ENCODE results near the gene DYNLT1.
"Not testable (repeated sequence)": the region's sequence is repeated elsewhere in the genome, so short reads cannot be mapped to it uniquely, and the experiment has no call there.

The DYNLT1 gene

DNA sequence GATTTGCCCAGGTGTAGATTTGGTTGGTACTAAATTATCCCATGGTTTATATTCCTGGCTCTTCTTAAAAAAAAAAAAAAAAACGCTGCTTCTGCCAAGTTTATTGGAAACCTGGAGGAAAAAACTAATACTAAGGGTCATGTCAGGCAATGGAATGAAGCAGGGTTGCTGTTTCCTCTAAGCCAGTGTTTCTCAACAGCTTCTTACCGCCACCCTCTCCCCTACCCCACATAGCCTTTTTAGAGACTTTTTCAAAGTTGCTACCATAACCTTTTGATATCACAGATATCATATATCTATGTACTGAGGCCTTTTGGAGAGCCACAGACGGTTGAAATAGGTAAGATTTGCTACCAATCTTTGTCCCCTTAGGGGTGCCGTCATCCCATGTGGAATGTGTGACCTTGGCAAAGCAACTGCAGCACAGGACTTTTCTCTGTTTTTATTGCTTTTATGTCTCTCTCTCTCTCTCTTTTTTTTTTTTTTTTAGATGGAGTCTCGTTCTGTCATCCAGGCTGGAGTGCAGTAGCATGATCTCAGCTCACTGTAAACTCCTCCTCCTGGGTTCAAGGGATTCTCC, 40.3 kb upstream of the DYNLT1 start:
- H3K79me1 ChIP-seq (ENCODE audit: low read length): no peaks in the 10 kb centered on the region
- H3K4me1 ChIP-seq (ENCODE audit: control insufficient read depth, low read depth, low read length): no peaks in the 10 kb centered on the region
- no peak overlapping the region for H3K4me2 ChIP-seq (ENCODE audit: low read length)
- no peak overlapping the region for H3K9ac ChIP-seq (ENCODE audit: low read length)
- no peak overlapping the region for H2BK120ac ChIP-seq (ENCODE audit: low read depth, low read length)
- H3K18ac ChIP-seq (ENCODE audit: low read length): no peak overlapping the region
- no peak overlapping the region for H3K27ac ChIP-seq (ENCODE audit: low read depth, low read length)
- no peak overlapping the region for H2BK15ac ChIP-seq (replicated peaks; ENCODE audit: low read depth)
- no peak overlapping the region for H3K56ac ChIP-seq (ENCODE audit: low read length)
- H3K36me3 ChIP-seq (ENCODE audit: control insufficient read depth, insufficient read depth, low read length): no peaks in the 10 kb centered on the region
- no peak for DNase-seq
- no peaks in the 10 kb centered on the region for H3K27me3 ChIP-seq (ENCODE audit: insufficient read depth, low read length, poor library complexity)
- no peak overlapping the region for H2BK5ac ChIP-seq (ENCODE audit: low read length)
- H3K4ac ChIP-seq (ENCODE audit: low read depth, low read length): no peak overlapping the region
- WGBS (ENCODE audit: extremely low coverage, insufficient coverage, low lambda C conversion rate): no CpG with 5 or more reads among the region's 5 CpGs
- no peak overlapping the region for H2AK5ac ChIP-seq (ENCODE audit: low read length)
- no peak overlapping the region for H4K8ac ChIP-seq (ENCODE audit: low read depth, low read length)
- H3K79me2 ChIP-seq (ENCODE audit: control insufficient read depth, insufficient read depth, low read length): no peaks in the 10 kb centered on the region
- H3K23ac ChIP-seq (ENCODE audit: low read length): no peak overlapping the region
- no peak overlapping the region for H4K5ac ChIP-seq (ENCODE audit: low read length)
- H3K4me3 ChIP-seq (ENCODE audit: low read length): no peak overlapping the region

DNA sequence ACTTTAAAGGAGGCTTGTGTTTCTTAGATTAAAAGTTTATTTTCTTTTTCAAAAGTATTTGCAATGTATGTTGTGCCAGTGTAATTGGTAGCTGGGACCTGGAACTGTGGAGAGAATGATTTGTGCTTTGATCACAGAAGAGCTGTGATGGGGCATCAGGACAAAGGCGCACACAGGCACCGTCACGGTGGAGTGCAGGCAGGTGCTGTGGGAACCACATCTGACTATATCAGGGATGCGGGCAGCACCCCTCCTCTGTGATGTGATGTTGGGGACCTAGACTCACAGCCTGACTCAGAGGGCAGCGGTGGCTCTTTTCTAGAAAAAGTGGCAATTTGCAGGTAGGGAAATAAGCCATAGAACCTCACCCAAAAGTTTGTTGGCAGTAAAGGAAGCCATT, 39.8 kb upstream of the DYNLT1 start:
- H4K8ac ChIP-seq (ENCODE audit: low read depth, low read length): no peak overlapping the region
- no peak overlapping the region for H2BK120ac ChIP-seq (ENCODE audit: low read depth, low read length)
- H3K56ac ChIP-seq (ENCODE audit: low read length): no peak overlapping the region
- no peak overlapping the region for H2BK15ac ChIP-seq (replicated peaks; ENCODE audit: low read depth)
- H3K4me1 ChIP-seq (ENCODE audit: control insufficient read depth, low read depth, low read length): no peaks in the 10 kb centered on the region
- no CpG with 5 or more reads among the region's 5 CpGs for WGBS (ENCODE audit: extremely low coverage, insufficient coverage, low lambda C conversion rate)
- H3K4ac ChIP-seq (ENCODE audit: low read depth, low read length): no peak overlapping the region
- no peak overlapping the region for H3K23ac ChIP-seq (ENCODE audit: low read length)
- no peak overlapping the region for H4K5ac ChIP-seq (ENCODE audit: low read length)
- no peak overlapping the region for H3K4me3 ChIP-seq (ENCODE audit: low read length)
- H3K4me2 ChIP-seq (ENCODE audit: low read length): no peak overlapping the region
- no peak overlapping the region for H2BK5ac ChIP-seq (ENCODE audit: low read length)
- H3K79me2 ChIP-seq (ENCODE audit: control insufficient read depth, insufficient read depth, low read length): no peaks in the 10 kb centered on the region
- no peak overlapping the region for H3K27ac ChIP-seq (ENCODE audit: low read depth, low read length)
- no peaks in the 10 kb centered on the region for H3K79me1 ChIP-seq (ENCODE audit: low read length)
- no peak overlapping the region for H3K9ac ChIP-seq (ENCODE audit: low read length)
- no peak overlapping the region for H2AK5ac ChIP-seq (ENCODE audit: low read length)
- H3K36me3 ChIP-seq (ENCODE audit: control insufficient read depth, insufficient read depth, low read length): no peaks in the 10 kb centered on the region
- H3K27me3 ChIP-seq (ENCODE audit: insufficient read depth, low read length, poor library complexity): no peaks in the 10 kb centered on the region
- H3K18ac ChIP-seq (ENCODE audit: low read length): no peak overlapping the region
- DNase-seq: no peak

DNA sequence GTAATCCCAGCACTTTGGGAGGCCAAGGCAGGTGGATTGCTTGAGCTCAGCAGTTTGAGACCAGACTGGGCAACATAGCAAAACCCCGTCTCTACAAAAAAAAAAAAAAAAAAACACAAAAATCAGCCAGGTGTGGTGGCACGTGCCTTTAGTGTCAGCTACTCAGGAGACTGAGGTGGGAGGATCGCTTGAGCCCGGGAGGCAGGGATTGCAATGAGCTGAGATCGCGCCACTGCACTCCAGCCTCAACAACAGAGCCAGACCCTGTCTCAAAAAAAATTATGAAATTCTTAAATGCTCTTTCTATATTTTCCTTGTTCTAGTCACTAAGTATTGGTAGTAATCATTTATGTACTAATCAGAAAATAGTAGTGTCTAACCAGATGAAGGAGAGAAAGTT, 35.9 kb upstream of the DYNLT1 start:
- no peaks in the 10 kb centered on the region for H3K27me3 ChIP-seq (ENCODE audit: insufficient read depth, low read length, poor library complexity)
- no peak overlapping the region for H2BK5ac ChIP-seq (ENCODE audit: low read length)
- no peak overlapping the region for H2AK5ac ChIP-seq (ENCODE audit: low read length)
- no peak overlapping the region for H4K8ac ChIP-seq (ENCODE audit: low read depth, low read length)
- H4K5ac ChIP-seq (ENCODE audit: low read length): no peak overlapping the region
- no peak overlapping the region for H3K4ac ChIP-seq (ENCODE audit: low read depth, low read length)
- no peaks in the 10 kb centered on the region for H3K4me1 ChIP-seq (ENCODE audit: control insufficient read depth, low read depth, low read length)
- no peak overlapping the region for H3K27ac ChIP-seq (ENCODE audit: low read depth, low read length)
- H2BK120ac ChIP-seq (ENCODE audit: low read depth, low read length): no peak overlapping the region
- H3K79me1 ChIP-seq (ENCODE audit: low read length): no peaks in the 10 kb centered on the region
- no peak overlapping the region for H3K4me3 ChIP-seq (ENCODE audit: low read length)
- WGBS (ENCODE audit: extremely low coverage, insufficient coverage, low lambda C conversion rate): no CpG with 5 or more reads among the region's 6 CpGs
- no peak overlapping the region for H3K23ac ChIP-seq (ENCODE audit: low read length)
- no peak overlapping the region for H3K56ac ChIP-seq (ENCODE audit: low read length)
- no peak overlapping the region for H3K4me2 ChIP-seq (ENCODE audit: low read length)
- no peaks in the 10 kb centered on the region for H3K79me2 ChIP-seq (ENCODE audit: control insufficient read depth, insufficient read depth, low read length)
- no peaks in the 10 kb centered on the region for H3K36me3 ChIP-seq (ENCODE audit: control insufficient read depth, insufficient read depth, low read length)
- H3K9ac ChIP-seq (ENCODE audit: low read length): no peak overlapping the region
- no peak for DNase-seq
- no peak overlapping the region for H3K18ac ChIP-seq (ENCODE audit: low read length)
- no peak overlapping the region for H2BK15ac ChIP-seq (replicated peaks; ENCODE audit: low read depth)

DNA sequence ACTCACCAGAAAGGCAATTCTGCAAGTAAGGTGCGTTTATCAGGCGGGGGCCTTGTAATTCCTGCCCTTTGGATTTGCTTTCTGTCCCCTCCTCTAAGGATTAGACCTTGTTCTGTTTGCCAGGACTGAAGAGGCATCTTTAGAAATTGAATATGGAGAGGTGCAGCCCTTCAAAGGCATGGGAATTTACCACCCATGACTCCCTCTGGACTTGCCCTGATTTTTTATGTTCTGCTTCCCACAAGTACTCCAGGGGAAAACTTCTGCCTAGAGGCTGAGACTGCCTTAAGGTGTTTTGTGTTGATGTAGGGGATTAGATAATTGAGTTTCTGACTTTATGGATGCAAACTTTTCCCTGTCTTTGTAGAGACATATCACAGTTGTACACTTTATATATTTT, 35.5 kb upstream of the DYNLT1 start:
- Histone ChIP-seq H3K4me3 (ENCODE audit: low read length) (no peak overlapping the region), H3K23ac (ENCODE audit: low read length) (no peak overlapping the region), H3K79me1 (ENCODE audit: low read length) (no peaks in the 10 kb centered on the region), H3K4ac (ENCODE audit: low read depth, low read length) (no peak overlapping the region), H3K4me2 (ENCODE audit: low read length) (no peak overlapping the region), H3K79me2 (ENCODE audit: control insufficient read depth, insufficient read depth, low read length) (no peaks in the 10 kb centered on the region), H2BK15ac (replicated peaks; ENCODE audit: low read depth) (no peak overlapping the region), H3K36me3 (ENCODE audit: control insufficient read depth, insufficient read depth, low read length) (no peaks in the 10 kb centered on the region), H3K27me3 (ENCODE audit: insufficient read depth, low read length, poor library complexity) (no peaks in the 10 kb centered on the region), H2AK5ac (ENCODE audit: low read length) (no peak overlapping the region), H2BK120ac (ENCODE audit: low read depth, low read length) (no peak overlapping the region), H4K5ac (ENCODE audit: low read length) (no peak overlapping the region), H3K9ac (ENCODE audit: low read length) (no peak overlapping the region), H4K8ac (ENCODE audit: low read depth, low read length) (no peak overlapping the region), H2BK5ac (ENCODE audit: low read length) (no peak overlapping the region), H3K56ac (ENCODE audit: low read length) (no peak overlapping the region), H3K4me1 (ENCODE audit: control insufficient read depth, low read depth, low read length) (no peaks in the 10 kb centered on the region), H3K18ac (ENCODE audit: low read length) (no peak overlapping the region), H3K27ac (ENCODE audit: low read depth, low read length) (no peak overlapping the region)
- no peak for DNase-seq
- WGBS (ENCODE audit: extremely low coverage, insufficient coverage, low lambda C conversion rate): no CpG with 5 or more reads among the region's 2 CpGs

DNA sequence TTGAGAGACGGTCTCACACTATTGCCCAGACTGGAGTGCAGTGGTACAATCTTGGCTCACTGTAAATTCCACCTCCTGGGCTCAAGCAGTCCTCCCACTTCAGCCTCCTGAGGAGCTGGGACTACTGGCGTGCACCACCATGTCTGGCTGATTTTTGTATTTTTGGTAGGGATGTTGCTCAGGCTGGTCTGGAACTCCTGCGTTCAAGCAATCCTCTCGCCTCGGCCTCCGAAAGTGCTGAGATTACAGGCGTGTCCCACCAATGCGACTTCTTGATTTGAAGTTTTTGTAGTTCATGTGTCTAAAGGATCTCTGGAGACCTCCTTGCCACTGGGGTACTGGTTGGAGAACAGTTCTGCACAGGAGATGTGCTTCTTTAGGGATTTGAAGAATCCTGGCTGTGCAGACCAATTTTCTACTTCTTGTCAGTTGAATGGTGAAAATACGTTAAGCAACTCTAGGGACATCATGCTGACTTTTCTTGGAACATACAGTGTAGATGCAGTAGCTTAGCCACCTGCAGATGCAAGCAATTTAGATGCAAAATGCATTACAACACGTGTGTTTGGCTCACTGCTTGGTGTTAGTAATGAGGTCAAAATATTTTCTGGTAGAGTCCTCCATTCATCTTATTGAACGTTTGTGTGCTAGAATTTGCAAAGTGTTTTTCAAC, 33.5 kb upstream of the DYNLT1 start:
- Histone ChIP-seq H3K27ac (ENCODE audit: low read depth, low read length) (no peak overlapping the region), H2BK15ac (replicated peaks; ENCODE audit: low read depth) (no peak overlapping the region), H4K8ac (ENCODE audit: low read depth, low read length) (no peak overlapping the region), H3K36me3 (ENCODE audit: control insufficient read depth, insufficient read depth, low read length) (no peaks in the 10 kb centered on the region), H3K18ac (ENCODE audit: low read length) (no peak overlapping the region), H3K4me1 (ENCODE audit: control insufficient read depth, low read depth, low read length) (no peaks in the 10 kb centered on the region), H3K79me1 (ENCODE audit: low read length) (no peaks in the 10 kb centered on the region), H3K23ac (ENCODE audit: low read length) (no peak overlapping the region), H2BK120ac (ENCODE audit: low read depth, low read length) (no peak overlapping the region), H2AK5ac (ENCODE audit: low read length) (no peak overlapping the region), H3K27me3 (ENCODE audit: insufficient read depth, low read length, poor library complexity) (no peaks in the 10 kb centered on the region), H3K4me3 (ENCODE audit: low read length) (no peak overlapping the region), H3K4me2 (ENCODE audit: low read length) (no peak overlapping the region), H3K56ac (ENCODE audit: low read length) (no peak overlapping the region), H2BK5ac (ENCODE audit: low read length) (no peak overlapping the region), H3K4ac (ENCODE audit: low read depth, low read length) (no peak overlapping the region), H3K9ac (ENCODE audit: low read length) (no peak overlapping the region), H4K5ac (ENCODE audit: low read length) (no peak overlapping the region), H3K79me2 (ENCODE audit: control insufficient read depth, insufficient read depth, low read length) (no peaks in the 10 kb centered on the region)
- DNase-seq: no peak
- WGBS (ENCODE audit: extremely low coverage, insufficient coverage, low lambda C conversion rate): no CpG with 5 or more reads among the region's 11 CpGs

- H3K56ac ChIP-seq (ENCODE audit: low read length); H2BK120ac ChIP-seq (ENCODE audit: low read depth, low read length): not testable (repeated sequence)
Observed at GRCh38 chr6:158677094-158677493, 32.6 kb upstream of the DYNLT1 start.

More at GRCh38 chr6:158677094-158677493, 32.6 kb upstream of the DYNLT1 start:
- H3K36me3 ChIP-seq (ENCODE audit: control insufficient read depth, insufficient read depth, low read length); H3K79me2 ChIP-seq (ENCODE audit: control insufficient read depth, insufficient read depth, low read length); H3K4ac ChIP-seq (ENCODE audit: low read depth, low read length); H3K18ac ChIP-seq (ENCODE audit: low read length); H3K9ac ChIP-seq (ENCODE audit: low read length); H4K8ac ChIP-seq (ENCODE audit: low read depth, low read length); H3K4me2 ChIP-seq (ENCODE audit: low read length); H3K27me3 ChIP-seq (ENCODE audit: insufficient read depth, low read length, poor library complexity); H2BK15ac ChIP-seq (replicated peaks; ENCODE audit: low read depth); H2AK5ac ChIP-seq (ENCODE audit: low read length); DNase-seq; H4K5ac ChIP-seq (ENCODE audit: low read length); H3K4me1 ChIP-seq (ENCODE audit: control insufficient read depth, low read depth, low read length); H3K4me3 ChIP-seq (ENCODE audit: low read length); H3K23ac ChIP-seq (ENCODE audit: low read length); H2BK5ac ChIP-seq (ENCODE audit: low read length); H3K79me1 ChIP-seq (ENCODE audit: low read length); H3K27ac ChIP-seq (ENCODE audit: low read depth, low read length): not testable (repeated sequence)
- no CpG with 5 or more reads among the region's 3 CpGs for WGBS (ENCODE audit: extremely low coverage, insufficient coverage, low lambda C conversion rate)
